COLO829 (cell line): ENCODE data around the gene ALDH1L2.
"Not testable (repeated sequence)": the region's sequence is repeated elsewhere in the genome, so short reads cannot be mapped to it uniquely, and the experiment has no call there.

Experiments
- DNase-seq: peaks from one replicate; pipeline ENCODE4 v3.0.0; 2012; ENCODE audit warnings: low spot score

ALDH1L2 gene

DNA sequence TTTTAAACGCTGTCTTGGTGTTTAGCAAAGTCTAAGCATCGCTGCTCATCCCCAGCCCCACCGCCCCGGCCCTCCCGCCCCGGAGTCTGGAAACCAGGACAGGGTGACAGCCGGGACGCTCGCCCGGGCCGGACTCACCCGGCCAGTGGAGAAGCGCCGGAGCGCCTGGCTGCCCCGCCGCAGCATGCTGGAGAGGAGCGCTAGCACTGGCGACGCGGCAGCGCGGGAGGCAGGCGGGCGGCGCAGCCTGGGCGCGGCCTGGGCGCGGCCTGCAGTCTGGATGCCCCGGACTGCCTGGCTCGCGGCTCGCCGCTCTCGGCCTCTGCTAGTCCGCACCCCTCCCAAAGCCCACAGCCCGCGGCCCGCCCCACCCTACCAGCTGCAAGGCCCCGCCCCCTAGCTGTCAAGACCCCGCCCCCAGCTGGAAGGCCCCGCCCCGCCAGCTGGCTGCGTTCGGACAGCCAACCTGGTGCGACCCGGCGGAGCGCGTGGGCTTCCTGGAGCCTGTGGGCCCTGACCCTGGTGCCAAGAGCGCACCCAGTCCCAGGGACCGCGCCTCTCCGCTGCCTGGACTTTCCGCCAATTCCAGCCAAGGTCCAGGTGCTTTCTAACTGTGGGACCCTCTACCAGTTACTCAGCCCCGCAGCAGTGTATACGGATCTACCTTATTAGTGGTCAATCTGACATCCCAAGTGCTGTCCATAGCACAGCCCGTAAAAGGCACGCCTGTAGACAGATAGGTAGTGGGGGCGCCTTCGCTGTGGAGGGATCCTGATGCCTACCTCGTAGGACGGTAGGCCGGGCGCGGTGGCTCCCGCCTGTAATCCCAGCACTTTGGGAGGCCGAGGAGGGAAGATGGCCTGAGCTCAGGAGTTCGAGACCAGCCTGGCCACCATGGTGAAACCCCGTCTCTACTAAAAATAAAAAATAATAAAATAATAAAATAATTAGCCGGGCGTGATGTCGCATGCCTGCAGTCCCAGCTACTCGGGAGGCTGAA, at the start of gene ALDH1L2:
TSS of gene ALDH1L2 (minus strand) at position 208 of the 1,000 bp plus-strand sequence. CDS start at position 186, 22 bp downstream.
- peak; percentile 33 for DNase-seq

DNA sequence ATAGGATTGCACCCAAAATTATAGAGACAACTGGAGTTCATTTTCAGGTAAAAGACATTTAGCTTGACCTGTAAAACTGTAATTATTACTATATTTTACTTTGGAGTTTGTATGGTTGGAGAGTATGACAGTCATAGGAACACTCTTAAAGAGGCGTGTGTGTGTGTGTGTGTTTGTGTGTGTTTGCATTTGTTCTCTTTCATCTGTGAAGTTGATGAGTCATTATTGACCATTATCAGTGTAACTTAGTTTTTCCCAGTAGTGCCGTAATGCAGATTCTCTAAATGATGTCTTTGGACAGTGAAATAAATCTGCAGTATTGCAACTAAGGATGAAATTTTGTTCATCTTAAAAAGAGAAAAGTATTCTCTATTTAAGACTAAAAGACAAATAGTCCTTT, 36.3 kb upstream of the ALDH1L2 start:
- no peak for DNase-seq

DNA sequence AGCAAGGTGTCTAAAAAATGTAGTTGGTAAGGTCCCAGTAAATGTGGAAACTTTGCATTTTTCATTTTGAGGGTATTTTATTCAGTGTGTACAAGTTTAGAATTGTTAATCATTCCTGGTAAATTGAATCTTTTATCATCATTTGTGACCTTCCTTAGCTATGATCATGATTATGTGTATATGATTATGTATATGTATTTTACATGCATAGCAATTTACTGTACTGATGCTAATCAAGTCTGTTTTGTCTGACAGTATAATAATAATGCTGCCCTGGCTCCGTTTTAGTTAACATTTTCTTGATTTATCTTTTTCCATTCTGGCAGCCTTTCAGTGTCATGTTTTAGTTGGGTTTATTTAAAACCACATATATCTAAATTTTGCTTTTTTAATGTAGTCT, 32.7 kb upstream of the ALDH1L2 start:
- DNase-seq: no peak

DNA sequence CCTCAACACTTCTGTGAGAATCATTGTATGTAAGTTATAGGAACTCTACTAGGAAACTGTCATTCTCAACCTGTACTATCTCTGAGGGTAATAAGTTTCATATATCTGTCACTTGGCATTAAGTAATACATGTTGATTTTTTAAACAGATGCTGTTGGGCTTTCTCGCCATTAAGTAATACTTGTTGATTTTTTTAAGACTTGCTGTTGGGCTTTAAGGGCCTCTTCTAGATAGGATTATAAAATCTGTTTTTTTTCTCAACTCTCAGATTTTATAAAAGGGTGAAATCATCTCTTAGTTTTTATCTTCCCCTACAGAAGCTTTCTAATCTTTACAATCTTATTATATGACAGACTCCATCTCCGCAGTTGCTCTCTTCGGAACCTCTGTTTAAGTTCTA, 28.8 kb upstream of the ALDH1L2 start:
- DNase-seq: no peak

DNA sequence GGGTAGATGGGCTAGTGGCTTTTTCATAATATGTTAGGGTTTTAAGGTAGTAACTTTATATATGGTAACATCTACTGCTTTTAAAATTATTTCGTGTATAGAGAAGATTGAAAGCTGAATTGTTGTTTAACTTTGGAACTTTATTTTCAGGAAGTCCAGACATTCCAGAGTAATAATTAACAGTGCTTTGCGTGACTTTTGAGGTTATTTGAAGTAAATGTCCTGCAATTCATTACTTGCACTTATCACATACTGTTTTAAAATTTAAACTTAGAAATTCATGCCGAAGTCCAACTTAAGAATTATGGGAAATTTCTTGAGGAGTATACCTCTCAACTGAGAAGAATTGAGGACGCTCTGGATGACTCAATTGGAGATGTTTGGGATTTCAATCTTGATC, 26.6 kb upstream of the ALDH1L2 start:
- DNase-seq: no peak

GRCh38 chr12:105109465-105110212, 25.4 kb upstream of the ALDH1L2 start:
- no peak for DNase-seq

- peak; percentile 91 for DNase-seq
Observed at GRCh38 chr12:105107494-105108371, 23.5 kb upstream of the ALDH1L2 start, which contains the start of gene WASHC4. Gene WASHC4 (plus strand): TSS chr12:105107731. CDS start chr12:105107801, 70 bp downstream.

DNA sequence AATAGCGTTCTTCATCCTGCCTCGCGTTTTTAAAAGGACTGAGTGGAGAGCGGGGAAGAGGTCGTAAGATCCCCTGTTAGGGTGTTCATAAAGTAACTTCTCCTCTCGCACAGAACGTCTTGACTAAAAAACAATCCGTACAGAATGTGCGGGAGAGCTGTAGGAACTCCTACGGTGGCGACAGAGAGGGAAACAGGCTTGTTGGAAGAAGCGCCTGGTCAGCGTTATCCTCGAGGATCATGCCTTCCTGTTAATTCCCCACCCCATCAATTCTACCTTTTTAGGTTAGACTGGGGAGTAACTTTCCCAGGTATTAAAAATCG, 22.9 kb upstream of the ALDH1L2 start:
- no peak for DNase-seq

DNA sequence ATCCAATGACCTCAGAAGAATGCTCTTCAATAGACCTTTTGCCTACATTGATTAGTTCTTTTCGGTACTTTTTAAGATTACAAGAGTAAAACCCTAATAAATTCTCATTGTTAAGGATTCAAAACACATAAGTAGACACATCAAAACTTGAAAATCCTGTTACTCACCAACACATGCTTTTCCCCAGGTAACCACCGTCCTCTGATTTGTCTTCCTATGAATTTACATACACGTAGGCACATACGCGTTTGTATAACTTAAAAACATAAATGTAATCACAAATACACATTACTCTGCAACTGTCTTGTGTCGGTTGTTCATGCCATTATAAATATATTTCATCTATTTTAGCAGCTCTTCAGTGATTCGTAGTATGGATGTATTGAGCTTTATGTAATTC, 22.4 kb upstream of the ALDH1L2 start:
- no peak for DNase-seq

DNA sequence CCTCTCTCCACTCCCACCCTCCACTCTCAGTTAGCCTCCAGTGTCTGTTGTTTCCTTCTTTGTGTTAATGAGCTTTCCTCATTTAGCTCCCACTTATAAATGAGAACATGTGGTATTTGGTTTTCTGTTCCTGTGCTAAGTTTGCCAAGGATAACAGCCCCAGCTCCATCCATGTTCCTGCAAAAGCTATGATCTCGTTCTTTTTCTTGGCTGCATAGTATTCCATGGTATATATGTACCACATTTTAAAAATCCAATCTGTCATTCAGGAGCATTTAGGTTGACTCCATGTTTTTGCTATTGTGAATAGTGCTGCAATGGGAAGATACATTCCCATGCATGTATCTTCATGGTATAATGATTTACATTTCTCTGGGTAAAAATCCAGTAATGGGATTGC, 20.5 kb upstream of the ALDH1L2 start:
- no peak for DNase-seq

GRCh38 chr12:105102673-105103072, 18.4 kb upstream of the ALDH1L2 start:
- no peak for DNase-seq

GRCh38 chr12:105100998-105101397, 16.7 kb upstream of the ALDH1L2 start:
- DNase-seq: peak; percentile 30

DNA sequence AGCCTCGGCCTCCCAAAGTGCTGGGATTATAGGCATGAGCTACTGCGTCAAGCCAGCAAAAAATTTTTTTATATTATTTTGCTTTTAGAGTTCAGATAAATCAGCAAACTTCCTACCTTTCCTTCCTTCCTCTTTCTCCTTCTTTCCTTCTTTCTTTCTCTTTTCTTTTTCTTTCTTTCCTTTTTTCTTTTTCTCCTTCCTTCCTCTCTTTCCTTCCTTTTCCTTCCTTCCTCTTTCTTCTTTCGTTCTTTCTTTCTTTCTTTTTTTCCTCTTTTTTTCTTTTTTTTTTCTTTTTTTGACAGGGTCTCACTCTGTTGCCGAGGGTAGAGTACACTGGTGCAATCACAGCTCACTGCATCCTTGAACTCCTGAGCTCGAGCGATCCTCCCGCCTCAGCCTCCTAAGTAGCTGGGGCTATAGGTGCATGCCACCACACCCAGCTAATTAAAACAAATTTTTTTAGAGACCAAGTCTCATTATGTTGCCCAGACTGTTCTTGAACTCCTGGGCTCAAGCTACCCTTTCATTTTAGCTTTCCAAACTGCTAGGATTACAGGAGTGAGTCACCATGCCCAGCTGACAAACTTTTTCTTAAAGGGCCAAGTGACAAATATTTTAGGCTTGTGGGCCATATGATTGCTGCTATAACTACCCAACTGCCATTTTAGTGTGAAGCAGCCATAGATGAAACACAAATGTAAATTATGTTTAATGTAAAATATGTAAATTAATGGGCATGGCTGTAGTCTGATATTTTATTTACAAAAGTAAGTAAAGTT, 16.1 kb upstream of the ALDH1L2 start:
- no peak for DNase-seq

- DNase-seq: no peak
Observed at GRCh38 chr12:105099356-105099755, 15.1 kb upstream of the ALDH1L2 start.

GRCh38 chr12:105095338-105095737, 11.1 kb upstream of the ALDH1L2 start:
- DNase-seq: not testable (repeated sequence)

- DNase-seq: no peak
Observed at GRCh38 chr12:105092336-105092735, 8.1 kb upstream of the ALDH1L2 start.

DNA sequence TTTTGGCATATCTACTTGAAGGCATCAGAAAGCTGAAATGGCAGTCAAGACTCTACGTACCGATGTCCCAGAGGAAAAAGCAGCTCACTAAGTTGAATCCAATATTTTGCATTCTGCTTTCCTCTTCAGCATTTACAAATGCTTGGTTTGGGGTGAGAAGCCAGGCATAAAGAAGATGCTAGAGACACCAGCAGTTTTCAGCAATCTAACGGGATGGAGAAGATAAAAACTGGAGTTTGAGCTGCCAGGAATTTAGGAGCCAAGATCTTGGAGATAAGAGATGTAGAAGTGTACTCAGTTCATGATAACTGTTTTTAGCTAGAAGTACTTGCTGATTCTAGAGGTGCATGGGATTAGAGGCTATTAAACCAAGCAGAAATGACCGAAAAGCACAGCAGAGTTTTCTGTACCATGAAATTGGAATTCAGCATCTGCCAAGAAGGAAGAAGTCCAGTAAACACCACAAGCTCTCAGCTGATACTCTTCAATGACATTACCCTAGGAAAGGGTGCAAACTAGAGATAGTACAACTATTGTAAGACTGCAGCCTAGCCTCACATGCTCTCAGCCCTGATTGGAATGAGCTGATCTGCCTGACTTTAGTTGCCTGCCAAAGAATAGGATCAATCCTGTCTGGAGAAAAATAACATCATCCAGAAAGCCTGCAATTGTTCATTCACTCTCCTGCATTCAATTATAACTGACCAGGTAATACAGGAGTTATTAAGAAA, 7.4 kb upstream of the ALDH1L2 start:
- no peak for DNase-seq

DNA sequence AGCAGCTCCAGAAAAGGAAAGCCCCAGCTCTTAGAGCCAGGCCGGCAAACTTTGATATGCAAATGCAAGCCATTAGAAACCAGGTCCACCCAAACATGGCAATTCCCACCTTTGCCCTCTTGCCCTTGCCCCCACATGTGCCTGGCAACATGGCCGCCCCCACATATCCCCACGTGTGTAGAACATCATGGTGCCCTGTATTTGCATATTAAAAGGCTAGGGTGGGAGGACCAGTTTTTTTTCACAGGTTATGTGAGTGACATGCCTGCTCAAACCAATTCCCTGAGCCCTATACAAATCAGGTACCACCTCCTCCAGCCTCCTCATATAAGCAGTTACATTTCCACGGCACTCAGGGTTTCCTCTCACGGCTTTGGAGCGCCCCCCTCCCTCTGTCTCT, 6.1 kb upstream of the ALDH1L2 start:
- DNase-seq: no peak

- no peak for DNase-seq
Observed at GRCh38 chr12:105089817-105090216, 5.6 kb upstream of the ALDH1L2 start.

GRCh38 chr12:105085501-105085900, 1.2 kb upstream of the ALDH1L2 start:
- no peak for DNase-seq
